Mammary epithelial cell (primary cell): ENCODE measurements around the gene POLH.

Experiments
- CTCF ChIP-seq, 2 donors: IDR thresholded peaks in 1 of 2; conservative IDR thresholded peaks in 1 of 2; 2 replicates each; pipeline ENCODE4 v1.5.1; 2011 to 2012; ENCODE audit warnings: inconsistent platforms in 2 of 2, low read length in 2 of 2, mild to moderate bottlenecking in 2 of 2, control low read depth in 1 of 2, low read depth in 1 of 2; ENCODE audit not compliant: insufficient read depth in 1 of 2; ENCODE audit errors: extremely low read depth in 1 of 2
- EZH2 ChIP-seq: IDR thresholded peaks from 2 replicates; pipeline ENCODE4 v1.6.1; 2012; ENCODE audit warnings: low read length, inconsistent platforms, borderline replicate concordance

- TF ChIP-seq CTCF (conservative IDR thresholded peaks at IDR 0.05 in 1 of 2, IDR thresholded peaks at IDR 0.05 in 1 of 2; ENCODE audit: extremely low read depth in 1 of 2, insufficient read depth in 1 of 2, low read depth in 1 of 2, low read length in 2 of 2) (no peak), EZH2 (no peak)
Measured at GRCh38 chr6:43635387-43636307, 59.7 kb downstream of the POLH start, which contains the start of gene MAD2L1BP.
